T-helper 1 cell treated with Interleukin-12 subunit alpha and Interleukin-12 subunit beta and Interleukin-4 antibody, amounts not matched to agents 30 ng/mL and 1 ng/mL, for 36 hours (primary cell): ENCODE data around the gene LRRC37A3. TPM values are rescaled to one million over a fixed set of nuclear protein-coding genes. Genes with fewer than 3 reads are reported as not detected.
"Not testable (repeated sequence)": the region's sequence is repeated elsewhere in the genome, so short reads cannot be mapped to it uniquely, and the experiment has no call there.

Experiments used
- intact Hi-C: fragments of 100-400 bp; cut with micrococcal nuclease; formaldehyde crosslinking; loops from one replicate; pipeline ENCODE4 v1.15.1; 2024
- total RNA-seq: library from RNA; stranded (reverse); gene quantifications from 2 replicates; pipeline ENCODE4 v1.2.3, GENCODE V29; 2022

Gene LRRC37A3
- total RNA-seq = 12.7 and 13.2 TPM in 2 replicates

DNA sequence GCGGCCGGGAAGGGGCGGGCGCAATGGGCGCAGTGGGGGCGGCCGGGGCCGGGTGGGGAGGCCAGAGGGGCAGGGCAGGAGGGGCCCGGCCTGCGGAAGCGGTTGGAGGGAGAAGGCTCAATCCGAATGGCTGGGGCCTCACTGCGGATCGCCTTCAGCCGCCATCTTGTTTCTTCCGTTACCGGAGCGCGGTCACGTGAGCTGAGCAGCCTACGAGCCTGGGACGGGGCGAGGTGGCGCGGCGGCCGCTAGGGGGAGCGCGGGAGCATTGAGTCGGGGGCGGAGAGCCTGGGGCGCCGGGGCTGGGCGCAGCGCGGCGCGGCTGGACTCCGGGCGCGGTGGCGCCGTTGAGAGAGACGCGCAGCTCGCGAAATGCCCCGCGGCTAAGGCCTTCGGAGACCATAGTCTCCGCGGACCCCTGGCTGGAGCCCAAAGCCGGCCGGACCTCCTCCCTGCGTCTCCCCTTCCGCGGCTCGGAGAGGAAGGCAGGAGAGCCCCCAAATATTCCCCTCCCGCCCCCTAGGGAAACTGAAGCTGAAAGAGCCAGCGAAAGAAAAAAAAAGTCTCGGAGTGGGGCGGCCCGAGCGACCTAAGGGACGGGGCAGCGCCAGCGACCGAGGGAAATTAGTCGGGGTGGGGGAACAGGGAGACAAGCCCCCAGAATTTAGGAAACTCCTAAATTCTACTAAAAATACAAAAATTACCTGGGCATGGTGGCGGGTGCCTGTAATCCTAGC is at the start of gene LRRC37A3:
Gene LRRC37A3, minus strand, starts transcription at position 190 of the 737 bp plus-strand sequence. CDS start 22,221 bp downstream, outside the sequence.
- intact Hi-C loops = loop anchor here (2.0 kb wide), 5 partner anchors 41 to 203 kb away; partner anchors contain the start of gene GNA13

GRCh38 chr17:64965873-64966287 is 46.6 kb upstream of the LRRC37A3 start:
- intact Hi-C loops = loop anchor here (1.0 to 10.0 kb wide), 3 partner anchors 9 to 391 kb away; partner anchors contain the start of gene RGS9

DNA sequence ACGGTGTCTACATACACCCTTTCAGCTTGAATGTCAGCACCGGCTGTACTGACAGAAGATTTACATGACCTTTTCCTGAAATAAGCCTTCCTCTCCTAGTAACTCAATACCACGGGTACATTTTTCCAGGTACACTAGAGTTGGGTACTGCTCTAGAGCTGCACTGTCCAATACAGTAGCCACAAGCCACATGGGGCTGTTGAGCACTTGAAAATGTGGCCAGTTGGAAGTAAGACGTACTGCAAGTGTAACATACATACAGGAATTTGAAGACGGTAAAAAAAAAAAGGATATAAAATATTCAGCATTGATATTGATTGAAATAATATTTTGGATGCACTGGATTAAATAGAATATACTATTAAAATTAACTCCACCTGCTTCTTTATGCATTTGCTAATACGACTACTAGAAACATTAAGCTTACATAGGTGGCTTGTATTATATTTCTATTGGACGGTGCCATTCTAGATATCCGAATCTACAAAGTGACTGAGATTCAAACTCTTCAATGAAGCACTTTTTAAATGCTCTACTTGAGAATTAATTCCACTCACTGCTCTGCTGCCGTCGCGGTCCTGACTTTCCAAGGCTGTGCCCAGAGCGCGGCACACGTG is 46.1 kb upstream of the LRRC37A3 start:
- intact Hi-C loops = loop anchor here (5.0 to 10.0 kb wide), 2 partner anchors 172 to 391 kb away; partner anchors contain the start of gene RGS9

GRCh38 chr17:64964796-64965195 is 45.5 kb upstream of the LRRC37A3 start:
- intact Hi-C loops = loop anchor here (5.0 to 10.0 kb wide), 3 partner anchors 173 to 390 kb away; partner anchors contain the start of gene RGS9

DNA sequence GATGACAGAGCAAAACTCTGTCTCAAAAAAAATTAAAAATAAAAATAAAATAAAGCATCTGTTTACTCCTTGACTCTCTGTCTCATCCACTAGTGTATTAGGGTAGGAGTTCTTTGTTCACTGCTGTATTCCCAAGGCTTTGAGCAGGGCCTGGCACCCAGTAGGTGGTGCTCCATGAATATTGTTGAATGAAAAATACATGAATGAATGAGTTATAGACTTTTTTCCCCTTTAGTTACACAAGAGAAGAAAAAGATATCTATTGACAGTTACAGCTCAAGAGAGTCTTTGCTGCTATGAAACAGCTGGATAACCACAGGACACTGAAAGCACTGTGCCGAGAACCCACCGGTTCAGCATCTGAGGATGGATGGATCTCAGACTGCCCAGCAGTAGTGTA is 44.5 kb upstream of the LRRC37A3 start:
- intact Hi-C loops = loop anchor here (5.0 to 10.0 kb wide), 2 partner anchors 218 to 389 kb away; no protein-coding TSS in a partner anchor

DNA sequence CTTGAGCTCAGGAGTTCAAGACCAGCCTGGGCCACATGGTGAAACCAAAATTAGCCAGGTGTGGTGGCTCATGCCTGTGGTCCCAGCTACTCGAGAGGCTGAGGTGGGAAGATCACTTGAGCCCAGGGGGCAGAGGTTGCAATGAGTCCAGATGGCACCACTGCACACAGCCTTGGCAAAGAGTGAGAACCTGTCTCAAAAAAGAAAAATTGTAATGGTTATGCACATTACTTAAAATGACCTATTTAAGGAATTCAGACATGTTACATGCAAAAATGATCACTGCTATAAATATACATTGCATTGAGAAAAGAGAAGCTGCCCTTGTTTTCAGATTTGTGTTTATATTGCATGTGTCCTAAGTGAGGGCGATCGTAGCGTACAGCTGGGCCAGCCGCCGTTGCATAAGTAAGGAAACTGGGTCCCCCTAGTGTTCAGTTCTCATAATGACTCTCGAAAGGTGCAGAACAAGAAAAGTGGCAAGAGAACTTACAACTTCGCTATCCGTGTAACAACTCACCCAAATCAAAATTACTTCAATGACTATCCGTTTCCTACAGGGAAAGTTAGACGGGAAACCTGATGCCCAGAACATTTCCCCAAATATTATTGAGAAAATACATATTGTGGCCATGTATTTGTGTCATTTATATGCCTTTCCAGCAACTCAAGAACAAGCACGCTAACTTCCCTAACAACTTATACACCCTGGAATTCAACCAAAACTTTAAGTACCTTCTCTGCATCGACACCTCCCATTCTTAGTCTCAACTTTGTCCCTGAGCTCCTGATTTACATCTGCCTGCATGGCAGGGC is 42.5 kb upstream of the LRRC37A3 start:
- intact Hi-C loops = loop anchor here (1.0 to 10.0 kb wide), 7 partner anchors 34 to 387 kb away; partner anchors contain the start of gene LRRC37A3

DNA sequence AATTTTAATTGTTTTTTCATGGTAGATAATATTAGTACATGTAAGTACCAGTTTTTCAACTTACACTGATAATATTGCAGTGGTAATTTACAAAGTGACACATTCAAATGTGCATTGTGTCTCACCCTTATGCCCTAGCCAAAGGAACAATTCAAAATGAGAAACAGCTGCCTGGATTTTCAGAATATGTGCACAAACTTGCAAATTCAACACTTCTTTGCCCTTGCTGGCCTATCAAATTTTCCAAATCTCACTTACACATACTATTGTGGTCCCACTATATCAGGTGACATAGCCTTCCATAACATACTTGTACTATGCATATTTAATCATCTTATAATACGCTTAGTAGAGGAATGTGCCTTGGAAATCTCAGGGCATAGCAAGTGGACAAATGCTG is 32.6 kb upstream of the LRRC37A3 start:
- intact Hi-C loops = no loop called here

DNA sequence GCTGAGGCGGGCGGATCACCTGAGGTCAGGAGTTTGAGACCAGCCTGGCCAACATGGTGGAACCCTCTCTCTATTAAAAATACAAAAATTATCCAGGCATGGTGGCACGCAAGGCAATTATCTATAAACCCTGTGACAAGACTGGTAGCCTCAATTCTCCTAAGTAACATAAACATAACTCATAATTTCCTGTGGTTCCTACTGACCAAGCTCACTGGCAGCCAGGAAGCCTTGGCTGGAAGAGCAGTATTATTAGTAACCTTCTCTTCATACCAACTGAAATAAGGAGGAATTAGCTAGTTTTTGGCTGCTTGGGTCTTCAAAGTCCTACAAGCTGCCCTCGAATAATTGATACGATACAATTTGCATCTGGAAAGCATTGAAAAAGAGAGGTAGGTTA is 31.6 kb upstream of the LRRC37A3 start:
- intact Hi-C loops = no loop called here

GRCh38 chr17:64947152-64947551 is 27.9 kb upstream of the LRRC37A3 start:
- intact Hi-C loops = no loop called here

GRCh38 chr17:64941761-64942160 is 22.5 kb upstream of the LRRC37A3 start:
- intact Hi-C loops = no loop called here

- intact Hi-C loops = no loop called here
Observed at GRCh38 chr17:64941045-64941444, 21.8 kb upstream of the LRRC37A3 start.

DNA sequence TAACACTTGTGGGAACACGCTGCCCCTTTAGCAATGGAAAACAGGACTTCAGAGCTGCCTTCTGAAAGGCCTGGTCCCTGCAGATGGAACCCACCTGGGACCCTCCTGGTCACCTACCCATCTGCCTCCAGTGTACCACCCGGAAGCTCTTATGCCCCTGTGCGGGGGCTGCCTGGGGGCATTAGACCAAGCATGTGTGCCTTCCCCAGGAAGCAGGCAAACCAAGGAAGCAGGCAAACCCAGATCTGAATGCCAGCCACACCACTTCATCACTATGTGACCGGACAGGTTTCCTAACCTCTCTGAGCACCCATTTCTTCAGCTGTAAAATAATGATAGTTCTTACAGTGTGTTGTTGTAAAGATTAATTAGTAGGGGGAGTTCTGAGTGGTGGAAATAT is 20.8 kb upstream of the LRRC37A3 start:
- intact Hi-C loops = no loop called here

DNA sequence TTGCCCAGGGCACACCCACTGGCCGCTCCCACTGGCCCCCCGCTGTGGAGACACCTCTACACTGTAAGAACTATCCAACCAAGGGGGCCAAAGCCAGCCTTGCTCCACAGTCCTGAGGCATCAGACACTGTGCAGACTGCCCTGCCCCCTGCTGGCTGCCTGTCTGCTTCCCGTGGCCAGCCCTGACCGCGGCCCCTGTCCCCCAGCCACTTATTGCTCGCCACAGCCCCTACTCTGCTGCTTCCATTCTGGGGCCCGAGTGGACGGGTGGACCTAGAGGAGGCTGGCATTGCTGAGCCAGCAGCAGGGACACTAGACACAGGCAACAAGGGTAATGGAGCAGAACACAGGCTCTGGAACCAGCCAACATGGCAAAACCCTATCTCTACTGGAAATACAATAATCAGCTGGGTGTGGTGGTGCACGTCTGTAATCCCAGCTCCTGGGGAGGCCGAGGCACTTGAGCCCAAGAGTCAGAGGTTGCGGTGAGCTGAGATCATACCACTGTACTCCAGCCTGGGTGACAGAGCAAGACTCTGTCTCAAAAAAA is 19.7 kb upstream of the LRRC37A3 start:
- intact Hi-C loops = loop anchor here (1.0 to 10.0 kb wide), 3 partner anchors 14 to 1226 kb away; no protein-coding TSS in a partner anchor

DNA sequence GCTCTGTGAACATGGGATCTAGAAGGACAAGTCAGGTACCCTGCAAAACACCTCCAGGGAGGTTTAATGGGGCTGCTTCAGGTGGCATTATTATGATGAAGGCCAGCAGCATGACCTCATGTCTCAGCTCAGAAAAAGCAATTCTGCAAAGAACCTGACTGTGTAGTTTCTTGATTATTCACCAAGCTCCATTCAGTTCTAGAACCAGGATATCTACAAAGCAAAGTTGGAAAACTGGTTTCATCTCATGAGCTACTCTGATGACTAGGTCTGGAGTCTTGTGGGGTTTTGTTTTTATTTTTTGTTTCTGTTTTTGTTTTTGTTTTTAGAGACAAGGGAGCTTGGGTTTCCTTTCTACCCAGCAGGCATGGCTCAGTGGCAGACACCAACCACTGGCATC is 19.0 kb upstream of the LRRC37A3 start:
- intact Hi-C loops = loop anchor here (2.0 to 10.0 kb wide), 2 partner anchors 13 to 1227 kb away; no protein-coding TSS in a partner anchor

DNA sequence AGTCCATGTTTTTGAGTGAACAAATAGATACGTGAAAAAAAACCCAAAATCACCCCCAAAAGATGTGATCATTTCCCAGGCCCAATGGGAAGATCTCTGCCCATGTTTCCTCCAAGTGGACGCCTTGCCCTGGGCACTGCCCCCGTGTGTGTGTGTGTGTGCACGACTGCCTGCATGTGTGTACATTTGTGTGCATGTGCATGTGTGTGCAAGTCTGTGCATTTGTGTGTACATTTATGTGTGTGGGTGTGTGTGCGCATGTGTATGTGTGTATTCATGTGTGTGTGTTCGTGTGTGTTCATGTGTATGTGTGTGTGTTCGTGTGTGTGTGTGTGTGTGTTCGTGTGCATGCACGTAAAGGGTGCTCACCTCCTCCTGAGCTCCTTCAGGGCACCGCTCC is 16.8 kb upstream of the LRRC37A3 start:
- intact Hi-C loops = loop anchor here (10.0 kb wide), 1 partner anchor 1229 kb away; no protein-coding TSS in a partner anchor

DNA sequence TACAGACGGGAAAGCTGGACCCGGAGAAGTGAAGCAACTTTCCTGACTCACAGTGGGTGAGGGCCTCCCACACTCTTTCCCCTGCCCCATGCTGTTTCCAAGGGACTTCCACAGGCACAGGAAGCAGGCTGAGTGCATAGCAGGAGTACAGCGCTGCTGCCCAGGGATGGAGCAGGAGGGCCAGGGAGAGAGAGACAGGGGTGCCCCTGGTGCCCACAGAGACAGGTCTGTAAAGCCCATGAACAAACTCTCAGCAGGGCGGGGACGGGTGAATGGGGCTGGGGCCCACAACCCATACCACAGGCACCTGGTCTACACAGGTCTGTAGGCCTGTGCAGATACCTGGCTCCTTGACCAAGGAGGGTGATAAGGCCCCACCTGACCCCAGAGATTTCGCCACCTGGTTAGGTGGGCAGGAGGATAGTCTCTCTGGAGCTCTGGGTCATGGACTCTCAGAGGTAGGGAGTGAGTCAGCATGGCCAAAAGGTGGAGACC is 15.1 kb upstream of the LRRC37A3 start:
- intact Hi-C loops = loop anchor here (10.0 kb wide), 1 partner anchor 1230 kb away; no protein-coding TSS in a partner anchor

GRCh38 chr17:64932850-64933249 is 13.6 kb upstream of the LRRC37A3 start:
- intact Hi-C loops = loop anchor here (10.0 kb wide), 1 partner anchor 1232 kb away; no protein-coding TSS in a partner anchor

DNA sequence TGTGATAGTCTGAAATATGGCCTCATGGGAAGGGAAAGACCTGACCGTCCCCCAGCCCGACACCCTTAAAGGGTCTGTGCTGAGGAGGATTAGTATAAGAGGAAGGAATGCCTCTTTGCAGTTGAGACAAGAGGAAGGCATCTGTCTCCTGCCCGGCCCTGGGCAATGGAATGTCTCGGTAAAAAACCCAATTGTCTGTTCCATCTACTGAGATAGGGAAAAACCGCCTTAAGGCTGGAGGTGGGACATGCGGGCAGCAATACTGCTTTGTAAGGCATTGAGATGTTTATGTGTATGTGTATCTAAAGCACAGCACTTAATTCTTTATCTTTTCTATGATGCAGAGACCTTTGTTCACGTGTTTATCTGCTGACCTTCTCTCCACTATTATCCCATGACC is 11.1 kb upstream of the LRRC37A3 start:
- intact Hi-C loops = loop anchor here (10.0 kb wide), 1 partner anchor 1234 kb away; no protein-coding TSS in a partner anchor

- intact Hi-C loops = loop anchor here (10.0 kb wide), 1 partner anchor 1235 kb away; no protein-coding TSS in a partner anchor
Observed at GRCh38 chr17:64929419-64930209, 10.3 kb upstream of the LRRC37A3 start.

DNA sequence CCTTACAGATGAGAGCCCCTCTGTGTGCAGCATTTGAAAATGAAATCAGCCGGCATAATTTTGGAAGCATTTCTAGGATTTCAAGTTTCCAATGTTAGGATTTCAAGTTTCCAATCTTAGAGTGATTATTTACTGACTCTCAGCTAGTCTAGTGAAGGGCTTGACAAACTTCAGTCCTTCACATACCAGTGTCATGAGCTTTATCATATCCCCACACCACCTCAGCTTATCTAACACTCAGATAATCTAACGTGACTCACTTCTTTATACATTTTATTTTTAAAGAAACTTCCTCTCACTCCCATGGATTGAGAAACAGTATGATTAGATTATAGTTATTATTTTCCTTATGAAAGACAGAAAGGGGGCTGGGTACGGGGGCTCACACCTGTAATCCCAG is 9.4 kb upstream of the LRRC37A3 start:
- intact Hi-C loops = not testable (repeated sequence)
